CD14-positive monocyte (primary cell): ENCODE measurements around the gene COX5A. TPM values are rescaled to one million over a fixed set of nuclear protein-coding genes. Genes with fewer than 3 reads are reported as not detected.

Experiments used
- DNase-seq, 3 donors: peaks; one replicate each; pipeline ENCODE4 v3.0.0-alpha.2; 2011 to 2022
- H2AFZ ChIP-seq: 2 replicates; pipeline ENCODE4 v1.6.0; 2012; ENCODE audit warnings: mild to moderate bottlenecking, low read depth, low read length, inconsistent platforms; ENCODE audit not compliant: insufficient read depth, poor library complexity, severe bottlenecking
- H3K27ac ChIP-seq, 2 donors: 1 replicate in 1 of 2; 2 replicates in 1 of 2; pipeline ENCODE4 v1.5.1; 2012 to 2013; ENCODE audit warnings: low read length in 2 of 2, control low read depth in 1 of 2, inconsistent platforms in 1 of 2, low read depth in 1 of 2, mild to moderate bottlenecking in 1 of 2
- H3K27me3 ChIP-seq, 2 donors: one replicate each; pipeline versions ENCODE4 v1.6.0 to v1.6.1; 2011 to 2013; ENCODE audit warnings: low read length in 2 of 2; ENCODE audit not compliant: control insufficient read depth in 2 of 2, insufficient read depth in 2 of 2
- H3K36me3 ChIP-seq, 2 donors: replicated peaks in 1 of 2; 1 replicate in 1 of 2; 2 replicates in 1 of 2; pipeline versions ENCODE4 v1.5.1 to v1.6.1; 2012 to 2013; ENCODE audit warnings: low read length in 2 of 2, control low read depth in 1 of 2, inconsistent platforms in 1 of 2, mild to moderate bottlenecking in 1 of 2; ENCODE audit not compliant: insufficient read depth in 2 of 2, control insufficient read depth in 1 of 2
- H3K4me1 ChIP-seq, 2 donors: 1 replicate in 1 of 2; 2 replicates in 1 of 2; pipeline versions ENCODE4 v1.5.1 to v1.6.1; 2012 to 2013; ENCODE audit warnings: low read length in 2 of 2, control low read depth in 1 of 2, inconsistent platforms in 1 of 2, mild to moderate bottlenecking in 1 of 2, moderate library complexity in 1 of 2; ENCODE audit not compliant: insufficient read depth in 2 of 2, control insufficient read depth in 1 of 2
- H3K4me2 ChIP-seq: replicated peaks from 2 replicates; pipeline ENCODE3; 2012; ENCODE audit warnings: low read length, moderate library complexity, mild to moderate bottlenecking; ENCODE audit not compliant: poor library complexity, severe bottlenecking; ENCODE audit errors: extremely low read depth
- H3K4me3 ChIP-seq, 3 experiments: fragments of 200-600 bp in 1 of 3; sonication (generic) in 1 of 3; replicated peaks in 1 of 3; 1 replicate in 2 of 3; 2 replicates in 1 of 3; pipeline ENCODE4 v1.5.1; 2011 to 2013; ENCODE audit warnings: low read length in 3 of 3, mild to moderate bottlenecking in 3 of 3, control low read depth in 2 of 3, low read depth in 2 of 3, inconsistent platforms in 1 of 3, moderate library complexity in 1 of 3
- H3K79me2 ChIP-seq: 2 replicates; pipeline ENCODE4 v1.6.0; 2012; ENCODE audit warnings: mild to moderate bottlenecking, control low read depth, inconsistent platforms, low read length, moderate library complexity; ENCODE audit not compliant: insufficient read depth
- H3K9ac ChIP-seq: 2 replicates; pipeline ENCODE4 v1.6.0; 2017; ENCODE audit warnings: low read length, mild to moderate bottlenecking; ENCODE audit not compliant: insufficient read depth, poor library complexity, severe bottlenecking
- H3K9me3 ChIP-seq, 2 donors: replicated peaks in 1 of 2; 1 replicate in 1 of 2; 2 replicates in 1 of 2; pipeline versions ENCODE4 v1.5.1 to v1.6.1; 2012 to 2013; ENCODE audit warnings: low read length in 2 of 2, control low read depth in 1 of 2; ENCODE audit not compliant: control insufficient read depth in 1 of 2, insufficient read depth in 1 of 2
- H4K20me1 ChIP-seq: 2 replicates; pipeline ENCODE4 v1.6.0; 2012; ENCODE audit warnings: mild to moderate bottlenecking, low read length, control low read depth, moderate library complexity; ENCODE audit not compliant: insufficient read depth
- H3K27ac Mint-ChIP-seq, 7 donors: one replicate each; pipeline ENCODE4 v1.8.0; 2020; ENCODE audit warnings: mild to moderate bottlenecking in 7 of 7, mixed read lengths in 7 of 7, moderate library complexity in 6 of 7, inconsistent platforms in 2 of 7
- H3K27me3 Mint-ChIP-seq, 3 donors: one replicate each; pipeline ENCODE4 v1.8.0; 2021 to 2022; ENCODE audit warnings: low read depth in 3 of 3, mild to moderate bottlenecking in 3 of 3, mixed read lengths in 3 of 3, moderate library complexity in 3 of 3, inconsistent platforms in 1 of 3
- H3K36me3 Mint-ChIP-seq, 2 donors: one replicate each; pipeline ENCODE4 v1.8.0; 2020; ENCODE audit warnings: mixed read lengths in 2 of 2, inconsistent platforms in 1 of 2, mild to moderate bottlenecking in 1 of 2
- H3K4me1 Mint-ChIP-seq: one replicate; pipeline ENCODE4 v1.8.0; 2020; ENCODE audit warnings: mild to moderate bottlenecking, mixed read lengths
- H3K4me3 Mint-ChIP-seq, 2 donors: one replicate each; pipeline ENCODE4 v1.8.0; 2020; ENCODE audit warnings: mild to moderate bottlenecking in 2 of 2, mixed read lengths in 2 of 2, moderate library complexity in 1 of 2
- H3K9me3 Mint-ChIP-seq, 7 donors: one replicate each; pipeline ENCODE4 v1.8.0; 2020 to 2022; ENCODE audit warnings: mixed read lengths in 7 of 7, mild to moderate bottlenecking in 6 of 7, moderate library complexity in 6 of 7, inconsistent platforms in 2 of 7
- WGBS: methylation state at CpG from one replicate; pipeline ENCODE4 v1.1.5; 2013; ENCODE audit warnings: missing lambda C conversion rate; ENCODE audit not compliant: insufficient coverage; 5-methylcytosine and 5-hydroxymethylcytosine counted together
- intact Hi-C, 2 donors: fragments of 100-400 bp; cut with micrococcal nuclease; formaldehyde crosslinking; loops; one replicate each; pipeline versions ENCODE4 v1.15.0 to v1.15.1; 2023
- polyA plus RNA-seq, 3 donors: library from polyadenylated mRNA; depleted of rRNA in 1 of 3; unstranded in 2 of 3; stranded (reverse) in 1 of 3; fragments of 300-500 nt in 2 of 3; fragments of >200 nt in 1 of 3; fragmentation: Illumina TruSeq in 2 of 3; gene quantifications; 1 replicate in 2 of 3; 2 replicates in 1 of 3; pipeline ENCODE4 v1.2.3, GENCODE V29; 2012 to 2021
- TF ChIP-seq, protein P1 (sequence below): fragments of 200-600 bp; IDR thresholded peaks from one replicate; pipeline ENCODE4 v1.8.0; 2022; ENCODE audit warnings: antibody characterized with exemption, mild to moderate bottlenecking

The COX5A gene
- polyA plus RNA-seq, 3 donors, result 127 to 498 (median 434) TPM

DNA sequence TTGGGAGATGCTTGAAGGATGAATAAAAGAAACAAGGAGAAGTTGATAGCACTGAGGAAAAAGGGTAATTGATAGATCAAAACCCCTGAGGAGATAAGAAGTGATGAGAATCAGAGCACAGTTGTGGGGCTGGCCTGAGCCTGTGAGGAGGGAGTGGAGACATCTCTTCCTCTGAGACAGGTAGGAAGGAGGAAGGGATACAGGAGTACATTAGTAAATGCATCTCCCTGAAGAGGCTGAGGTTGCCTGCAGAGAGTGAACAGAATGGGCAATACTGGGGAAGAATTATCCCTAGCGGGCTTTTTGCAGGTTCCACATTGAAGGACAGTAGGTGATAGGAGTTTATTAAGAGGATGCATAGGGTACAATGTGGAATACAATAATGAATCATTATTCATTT lies 40.2 kb upstream of the COX5A start:
- WGBS, result no CpG with 5 or more reads among the region's 1 CpG
- H3K4me2 ChIP-seq, result no peak overlapping the region
- no peak overlapping the region for H3K27ac Mint-ChIP-seq

DNA sequence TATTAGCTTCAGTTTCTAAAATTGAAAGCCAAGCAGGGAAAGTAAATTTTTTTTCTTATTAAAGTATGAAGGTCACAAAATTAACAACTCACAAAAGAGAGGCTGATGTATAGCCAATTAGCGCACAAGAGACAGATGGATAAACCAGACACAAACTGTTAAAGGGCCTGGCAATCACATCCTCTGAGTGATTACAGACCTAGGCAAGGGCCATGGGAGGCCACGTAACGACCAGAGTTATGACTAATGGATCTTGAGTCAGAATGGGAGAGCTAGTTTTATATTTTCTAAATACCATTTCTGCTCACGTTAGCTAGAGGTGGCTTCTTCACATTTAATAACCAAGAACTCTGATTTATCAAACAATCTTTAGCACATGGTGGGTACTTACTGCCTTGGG lies 39.7 kb upstream of the COX5A start:
- no peaks in the 10 kb centered on the region for H3K79me2 ChIP-seq
- H3K9me3 ChIP-seq, result no peaks in the 10 kb centered on the region
- H3K4me3 ChIP-seq, result no peak overlapping the region
- H3K9me3 Mint-ChIP-seq, result peaks cover 0 to 8% (median 0%) of the 10 kb centered on the region in 7 donors
- no peak overlapping the region for H2AFZ ChIP-seq
- no peaks in the 10 kb centered on the region for H4K20me1 ChIP-seq
- WGBS, result 100% methylated on average over 1 of the region's 4 CpGs
- H3K36me3 Mint-ChIP-seq, result no peaks in the 10 kb centered on the region
- intact Hi-C loops, result loop anchor here in 1 of 2 donors (10.0 kb wide), 1 partner anchor 303 kb away; no protein-coding TSS in a partner anchor
- H3K27ac Mint-ChIP-seq, result no peak overlapping the region
- H3K27ac ChIP-seq, result no peak overlapping the region
- H3K4me2 ChIP-seq, result no peak overlapping the region
- H3K4me1 ChIP-seq, result no peaks in the 10 kb centered on the region
- H3K4me3 Mint-ChIP-seq, result no peak overlapping the region
- TF ChIP-seq, protein P1, sequence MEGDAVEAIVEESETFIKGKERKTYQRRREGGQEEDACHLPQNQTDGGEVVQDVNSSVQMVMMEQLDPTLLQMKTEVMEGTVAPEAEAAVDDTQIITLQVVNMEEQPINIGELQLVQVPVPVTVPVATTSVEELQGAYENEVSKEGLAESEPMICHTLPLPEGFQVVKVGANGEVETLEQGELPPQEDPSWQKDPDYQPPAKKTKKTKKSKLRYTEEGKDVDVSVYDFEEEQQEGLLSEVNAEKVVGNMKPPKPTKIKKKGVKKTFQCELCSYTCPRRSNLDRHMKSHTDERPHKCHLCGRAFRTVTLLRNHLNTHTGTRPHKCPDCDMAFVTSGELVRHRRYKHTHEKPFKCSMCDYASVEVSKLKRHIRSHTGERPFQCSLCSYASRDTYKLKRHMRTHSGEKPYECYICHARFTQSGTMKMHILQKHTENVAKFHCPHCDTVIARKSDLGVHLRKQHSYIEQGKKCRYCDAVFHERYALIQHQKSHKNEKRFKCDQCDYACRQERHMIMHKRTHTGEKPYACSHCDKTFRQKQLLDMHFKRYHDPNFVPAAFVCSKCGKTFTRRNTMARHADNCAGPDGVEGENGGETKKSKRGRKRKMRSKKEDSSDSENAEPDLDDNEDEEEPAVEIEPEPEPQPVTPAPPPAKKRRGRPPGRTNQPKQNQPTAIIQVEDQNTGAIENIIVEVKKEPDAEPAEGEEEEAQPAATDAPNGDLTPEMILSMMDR, result no peak
- no peaks in the 10 kb centered on the region for H3K27me3 ChIP-seq
- no peak overlapping the region for H3K9ac ChIP-seq
- H3K36me3 ChIP-seq, result no peaks in the 10 kb centered on the region
- H3K27me3 Mint-ChIP-seq, result peaks cover 11 to 23% (median 15%) of the 10 kb centered on the region in 3 donors
- no peaks in the 10 kb centered on the region for H3K4me1 Mint-ChIP-seq
- DNase-seq, result no peak

More for the DNA sequence above, 40.2 kb upstream of the COX5A start:
- intact Hi-C loops, result loop anchor here in 1 of 2 donors (10.0 kb wide), 1 partner anchor 303 kb away; no protein-coding TSS in a partner anchor
- no peaks in the 10 kb centered on the region for H3K36me3 ChIP-seq
- H3K9me3 Mint-ChIP-seq, result peaks cover 0 to 8% (median 0%) of the 10 kb centered on the region in 7 donors
- H4K20me1 ChIP-seq, result no peaks in the 10 kb centered on the region
- H3K27ac ChIP-seq, result no peak overlapping the region
- H3K36me3 Mint-ChIP-seq, result no peaks in the 10 kb centered on the region
- no peak overlapping the region for H3K9ac ChIP-seq
- no peak overlapping the region for H3K4me3 Mint-ChIP-seq
- no peak overlapping the region for H3K4me3 ChIP-seq
- H3K27me3 Mint-ChIP-seq, result peaks cover 11 to 22% (median 13%) of the 10 kb centered on the region in 3 donors
- H3K79me2 ChIP-seq, result no peaks in the 10 kb centered on the region
- H3K4me1 Mint-ChIP-seq, result no peaks in the 10 kb centered on the region
- DNase-seq, result no peak
- no peaks in the 10 kb centered on the region for H3K4me1 ChIP-seq
- TF ChIP-seq, protein P1, result no peak
- no peak overlapping the region for H2AFZ ChIP-seq
- H3K9me3 ChIP-seq, result no peaks in the 10 kb centered on the region
- H3K27me3 ChIP-seq, result no peaks in the 10 kb centered on the region
